NT2/D1 (cell line): ENCODE data around the gene NDUFV2.

Experiments used
- SUZ12 ChIP-seq: IDR thresholded peaks from 2 replicates; pipeline ENCODE4 v1.6.1; 2011; ENCODE audit not compliant: insufficient read length, insufficient read depth; ENCODE audit errors: extremely low read depth
- YY1 ChIP-seq: IDR thresholded peaks from 2 replicates; pipeline ENCODE4 v1.6.1; 2011; ENCODE audit not compliant: insufficient read length, insufficient read depth

- no peak for TF ChIP-seq YY1
- no peak for TF ChIP-seq SUZ12
Measured at GRCh38 chr18:9146224-9146623, 43.7 kb downstream of the NDUFV2 start.
